ENCODE measurements around the gene PRKCH.
"Not testable (repeated sequence)": the region's sequence is repeated elsewhere in the genome, so short reads cannot be mapped to it uniquely, and the experiment has no call there.

Gene PRKCH

DNA sequence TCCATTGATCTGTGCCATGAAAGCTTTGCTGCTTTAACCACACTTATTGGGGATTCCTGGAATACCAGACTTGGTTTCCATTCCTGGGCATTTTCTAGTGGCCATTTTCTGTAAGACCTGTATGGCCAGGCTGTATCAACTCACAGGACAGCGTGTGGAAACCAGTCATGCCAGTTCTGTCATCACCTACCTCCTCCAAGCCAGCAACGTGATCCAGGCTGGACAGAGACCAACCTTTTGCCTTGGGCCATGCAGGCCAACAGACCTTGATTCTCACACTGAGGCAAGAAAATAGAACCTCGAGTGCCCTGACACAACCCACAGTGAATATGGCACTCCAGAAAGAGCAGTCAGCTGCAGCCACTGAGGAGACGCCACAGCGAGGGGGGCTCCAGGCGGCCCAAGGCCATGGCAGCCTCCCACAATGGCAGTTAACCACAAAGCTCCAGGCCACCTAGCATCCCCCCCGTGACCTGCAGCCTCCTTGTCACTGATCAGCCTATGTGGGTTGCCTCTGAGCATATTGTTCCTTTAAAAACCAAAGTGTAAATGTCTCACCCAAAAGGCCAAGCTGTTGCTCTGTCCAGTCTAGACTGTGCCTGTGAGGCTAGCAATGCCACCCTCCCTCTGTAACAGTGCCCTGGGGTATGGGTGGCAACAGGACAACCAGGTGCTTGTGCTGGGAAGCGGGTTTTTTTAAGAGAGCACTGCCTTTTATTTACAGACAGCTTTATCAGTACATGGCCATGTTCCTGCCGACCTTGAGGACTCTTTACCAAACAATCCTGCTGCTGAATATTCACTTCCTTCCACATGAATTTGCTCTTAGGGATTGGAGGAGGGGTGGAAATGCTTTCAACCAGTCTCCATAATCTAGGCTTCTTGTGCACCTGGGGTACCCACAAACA lies 205.3 kb downstream of the PRKCH start:
- no peak overlapping the region for H3K4me3 ChIP-seq (ENCODE audit: low read length)
- no peak for DNase-seq (ENCODE audit: low read depth, low spot score)
- H3K27ac ChIP-seq (ENCODE audit: low read length) = no peak overlapping the region
- H3K36me3 ChIP-seq (ENCODE audit: control insufficient read depth, insufficient read depth, low read length) = no peaks in the 10 kb centered on the region
- H3K9me3 ChIP-seq (ENCODE audit: control insufficient read depth, insufficient read depth, low read length) = no peaks in the 10 kb centered on the region
- peaks cover 5% of the 10 kb centered on the region; the same call in 1 of the 2 replicates for H3K4me1 ChIP-seq (ENCODE audit: control insufficient read depth, insufficient read depth, low read length)
- H3K27me3 ChIP-seq (ENCODE audit: control insufficient read depth, insufficient read depth, low read length) = no peaks in the 10 kb centered on the region
- no CpG with 5 or more reads among the region's 9 CpGs for WGBS (ENCODE audit: insufficient coverage, insufficient read length)

DNA sequence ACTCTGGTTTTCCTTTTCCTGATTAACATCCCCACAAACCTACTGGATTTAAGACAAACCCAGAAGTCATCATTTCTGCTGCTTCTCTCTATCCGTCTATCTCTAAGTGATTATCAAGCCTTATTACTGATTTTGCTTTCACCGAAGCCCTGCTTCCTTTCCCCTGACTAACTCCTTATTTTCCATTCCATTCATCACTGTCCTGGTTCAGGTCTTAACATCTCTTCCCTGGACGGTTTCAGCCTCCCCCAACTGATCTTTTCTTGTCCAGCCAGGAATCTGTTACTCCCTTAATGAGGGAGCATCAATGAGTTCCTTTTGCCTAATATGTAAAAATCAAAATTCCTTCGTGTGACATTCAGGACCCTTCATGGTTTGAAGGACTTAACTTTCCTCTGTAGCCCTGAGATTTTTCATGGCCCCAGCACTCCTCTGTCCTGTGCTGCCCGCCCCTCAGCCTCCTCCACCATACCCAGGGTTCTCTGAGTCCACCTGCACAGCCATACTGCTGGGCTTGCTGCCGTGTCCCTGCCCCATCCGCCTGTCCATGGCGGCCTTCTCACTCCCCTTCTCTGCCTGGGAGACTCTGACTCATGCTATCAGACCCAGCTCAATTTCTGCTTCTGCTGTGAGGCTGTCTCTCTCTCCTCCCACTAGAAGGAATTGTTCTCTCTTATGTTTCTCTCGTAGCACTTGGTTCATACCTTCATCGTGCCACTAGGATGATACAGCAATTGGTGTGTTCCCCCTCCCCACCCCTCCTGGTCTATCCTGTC lies 206.1 kb downstream of the PRKCH start:
- no peak for DNase-seq (ENCODE audit: low read depth, low spot score)
- H3K9me3 ChIP-seq (ENCODE audit: control insufficient read depth, insufficient read depth, low read length) = no peaks in the 10 kb centered on the region
- H3K4me3 ChIP-seq (ENCODE audit: low read length) = no peak overlapping the region
- peaks cover 5% of the 10 kb centered on the region; the same call in 1 of the 2 replicates for H3K4me1 ChIP-seq (ENCODE audit: control insufficient read depth, insufficient read depth, low read length)
- H3K36me3 ChIP-seq (ENCODE audit: control insufficient read depth, insufficient read depth, low read length) = no peaks in the 10 kb centered on the region
- no peak overlapping the region for H3K27ac ChIP-seq (ENCODE audit: low read length)
- no CpG with 5 or more reads among the region's 10 CpGs for WGBS (ENCODE audit: insufficient coverage, insufficient read length)
- H3K27me3 ChIP-seq (ENCODE audit: control insufficient read depth, insufficient read depth, low read length) = no peaks in the 10 kb centered on the region

DNA sequence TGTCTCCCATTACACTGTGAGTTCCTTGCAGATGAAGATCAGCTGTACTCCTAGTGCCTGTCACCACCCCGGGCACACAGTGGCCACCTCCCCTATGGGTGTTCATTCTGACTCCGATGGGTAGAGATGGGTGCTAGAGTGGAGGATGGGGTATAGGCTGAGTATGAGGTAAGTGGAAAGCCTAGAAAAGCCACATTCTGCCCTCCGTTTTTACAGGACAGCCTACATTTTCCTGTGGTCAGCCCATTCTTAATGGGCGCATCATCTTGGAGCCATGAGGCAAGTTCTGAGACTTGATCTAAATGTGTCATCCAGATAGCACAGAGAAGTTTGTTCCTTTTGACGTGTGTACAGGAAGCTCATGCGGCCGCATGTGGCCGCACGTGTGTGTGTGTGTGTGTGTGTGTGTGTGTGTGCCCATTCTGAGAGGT lies 207.2 kb downstream of the PRKCH start:
- WGBS (ENCODE audit: insufficient coverage, insufficient read length) = no CpG with 5 or more reads among the region's 9 CpGs
- H3K27ac ChIP-seq (ENCODE audit: low read length) = no peak overlapping the region
- no peaks in the 10 kb centered on the region for H3K36me3 ChIP-seq (ENCODE audit: control insufficient read depth, insufficient read depth, low read length)
- H3K4me1 ChIP-seq (ENCODE audit: control insufficient read depth, insufficient read depth, low read length) = peaks cover 5% of the 10 kb centered on the region; the same call in 1 of the 2 replicates
- H3K27me3 ChIP-seq (ENCODE audit: control insufficient read depth, insufficient read depth, low read length) = no peaks in the 10 kb centered on the region
- DNase-seq (ENCODE audit: low read depth, low spot score) = no peak
- no peak overlapping the region for H3K4me3 ChIP-seq (ENCODE audit: low read length)
- H3K9me3 ChIP-seq (ENCODE audit: control insufficient read depth, insufficient read depth, low read length) = no peaks in the 10 kb centered on the region

DNA sequence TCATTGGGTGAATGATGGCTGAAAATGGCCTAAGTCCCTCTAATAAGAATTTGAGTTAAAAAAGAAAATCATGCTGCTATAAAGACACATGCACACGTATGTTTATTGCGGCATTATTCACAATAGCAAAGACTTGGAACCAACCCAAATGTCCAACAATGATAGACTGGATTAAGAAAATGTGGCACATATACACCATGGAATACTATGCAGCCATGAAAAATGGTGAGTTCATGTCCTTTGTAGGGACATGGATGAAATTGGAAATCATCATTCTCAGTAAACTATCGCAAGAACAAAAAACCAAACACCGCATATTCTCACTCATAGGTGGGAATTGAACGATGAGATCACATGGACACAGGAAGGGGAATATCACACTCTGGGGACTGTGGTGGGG lies 208.0 kb downstream of the PRKCH start:
- not testable (repeated sequence) for H3K27me3 ChIP-seq (ENCODE audit: control insufficient read depth, insufficient read depth, low read length); DNase-seq (ENCODE audit: low read depth, low spot score); H3K4me1 ChIP-seq (ENCODE audit: control insufficient read depth, insufficient read depth, low read length); H3K4me3 ChIP-seq (ENCODE audit: low read length); H3K9me3 ChIP-seq (ENCODE audit: control insufficient read depth, insufficient read depth, low read length); H3K27ac ChIP-seq (ENCODE audit: low read length); H3K36me3 ChIP-seq (ENCODE audit: control insufficient read depth, insufficient read depth, low read length)
- no CpG with 5 or more reads among the region's 5 CpGs for WGBS (ENCODE audit: insufficient coverage, insufficient read length)

DNA sequence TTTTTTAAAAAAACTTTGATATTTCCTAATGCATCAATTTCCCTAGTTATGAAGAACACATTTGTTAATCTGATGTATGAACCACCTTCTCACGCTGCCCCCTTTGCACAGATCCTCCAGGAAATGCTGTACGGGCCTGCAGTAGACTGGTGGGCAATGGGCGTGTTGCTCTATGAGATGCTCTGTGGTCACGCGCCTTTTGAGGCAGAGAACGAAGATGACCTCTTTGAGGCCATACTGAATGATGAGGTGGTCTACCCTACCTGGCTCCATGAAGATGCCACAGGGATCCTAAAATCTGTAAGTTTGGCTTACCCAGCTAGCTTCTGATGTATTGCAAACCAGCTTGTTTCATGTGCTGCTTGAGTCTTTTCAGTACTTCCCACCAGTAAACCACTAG lies 208.9 kb downstream of the PRKCH start:
- Histone ChIP-seq H3K36me3 (ENCODE audit: control insufficient read depth, insufficient read depth, low read length) (no peaks in the 10 kb centered on the region), H3K27me3 (ENCODE audit: control insufficient read depth, insufficient read depth, low read length) (no peaks in the 10 kb centered on the region)

DNA sequence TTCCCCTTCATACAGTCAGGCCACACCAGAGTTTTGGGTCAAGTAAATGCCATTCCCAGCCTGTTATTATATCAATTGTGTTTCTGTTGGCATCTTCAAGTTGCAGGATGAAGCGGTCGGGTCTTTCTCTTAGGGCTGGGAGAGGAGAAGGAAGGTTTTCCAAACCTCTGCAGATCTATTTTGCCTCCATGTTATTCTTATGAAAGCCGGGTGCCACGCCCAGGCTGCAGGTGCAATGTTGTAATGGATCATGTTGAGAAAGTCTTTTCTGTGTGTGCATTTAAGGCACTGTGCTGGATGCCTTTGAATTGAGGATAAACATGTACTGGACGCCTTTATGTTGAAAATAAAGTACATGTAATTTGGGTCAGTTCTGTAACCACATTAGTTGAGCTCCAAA lies 209.5 kb downstream of the PRKCH start:
- WGBS (ENCODE audit: insufficient coverage, insufficient read length) = no CpG with 5 or more reads among the region's 5 CpGs
- H3K4me1 ChIP-seq (ENCODE audit: control insufficient read depth, insufficient read depth, low read length) = peaks cover 3% of the 10 kb centered on the region; the same call in 1 of the 2 replicates
- DNase-seq (ENCODE audit: low read depth, low spot score) = no peak
- no peak overlapping the region for H3K27ac ChIP-seq (ENCODE audit: low read length)
- H3K9me3 ChIP-seq (ENCODE audit: control insufficient read depth, insufficient read depth, low read length) = no peaks in the 10 kb centered on the region
- no peak overlapping the region for H3K4me3 ChIP-seq (ENCODE audit: low read length)
- no peaks in the 10 kb centered on the region for H3K36me3 ChIP-seq (ENCODE audit: control insufficient read depth, insufficient read depth, low read length)
- H3K27me3 ChIP-seq (ENCODE audit: control insufficient read depth, insufficient read depth, low read length) = no peaks in the 10 kb centered on the region

More for the DNA sequence above, 208.9 kb downstream of the PRKCH start:
- H3K9me3 ChIP-seq (ENCODE audit: control insufficient read depth, insufficient read depth, low read length) = no peaks in the 10 kb centered on the region
- H3K4me1 ChIP-seq (ENCODE audit: control insufficient read depth, insufficient read depth, low read length) = peaks cover 3% of the 10 kb centered on the region; the same call in 1 of the 2 replicates
- H3K27ac ChIP-seq (ENCODE audit: low read length) = no peak overlapping the region
- H3K4me3 ChIP-seq (ENCODE audit: low read length) = no peak overlapping the region
- WGBS (ENCODE audit: insufficient coverage, insufficient read length) = no CpG with 5 or more reads among the region's 6 CpGs
- DNase-seq (ENCODE audit: low read depth, low spot score) = no peak

DNA sequence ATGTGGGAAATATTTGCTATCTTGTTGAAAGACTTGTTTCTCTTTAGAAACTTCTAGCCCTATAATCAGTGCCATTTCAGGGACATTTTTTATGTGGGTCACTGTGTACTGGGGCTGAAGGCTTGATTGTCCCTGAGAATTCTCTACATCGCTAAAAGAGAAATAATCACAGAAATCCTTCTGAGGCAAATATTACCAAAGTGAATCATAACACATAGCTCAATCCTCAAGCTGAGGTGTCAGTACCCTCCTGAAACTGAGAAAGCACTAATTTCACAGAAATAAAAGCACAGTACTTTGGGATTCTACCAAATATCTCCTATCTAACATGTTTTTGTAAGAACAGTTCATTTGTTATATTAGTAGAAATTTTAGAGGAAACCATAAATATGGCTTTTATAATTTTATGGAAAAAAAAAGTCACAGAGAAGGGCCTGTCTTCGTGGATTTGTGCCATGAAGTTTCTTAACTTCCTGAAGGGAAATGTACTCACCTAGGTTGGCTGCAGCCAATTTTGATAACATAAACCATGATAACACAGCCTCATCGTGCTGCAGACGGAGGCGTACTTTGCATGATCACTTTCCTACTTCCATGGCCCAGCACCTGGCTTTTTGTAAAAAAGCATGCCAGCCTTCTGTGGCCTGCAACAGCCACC lies 210.2 kb downstream of the PRKCH start:
- Histone ChIP-seq H3K4me3 (ENCODE audit: low read length) (no peak overlapping the region), H3K4me1 (ENCODE audit: control insufficient read depth, insufficient read depth, low read length) (peaks cover 2% of the 10 kb centered on the region; the same call in 1 of the 2 replicates), H3K27me3 (ENCODE audit: control insufficient read depth, insufficient read depth, low read length) (no peaks in the 10 kb centered on the region), H3K36me3 (ENCODE audit: control insufficient read depth, insufficient read depth, low read length) (no peaks in the 10 kb centered on the region), H3K9me3 (ENCODE audit: control insufficient read depth, insufficient read depth, low read length) (no peaks in the 10 kb centered on the region), H3K27ac (ENCODE audit: low read length) (no peak overlapping the region)
- WGBS (ENCODE audit: insufficient coverage, insufficient read length) = no CpG with 5 or more reads among the region's 5 CpGs
- DNase-seq (ENCODE audit: low read depth, low spot score) = no peak

DNA sequence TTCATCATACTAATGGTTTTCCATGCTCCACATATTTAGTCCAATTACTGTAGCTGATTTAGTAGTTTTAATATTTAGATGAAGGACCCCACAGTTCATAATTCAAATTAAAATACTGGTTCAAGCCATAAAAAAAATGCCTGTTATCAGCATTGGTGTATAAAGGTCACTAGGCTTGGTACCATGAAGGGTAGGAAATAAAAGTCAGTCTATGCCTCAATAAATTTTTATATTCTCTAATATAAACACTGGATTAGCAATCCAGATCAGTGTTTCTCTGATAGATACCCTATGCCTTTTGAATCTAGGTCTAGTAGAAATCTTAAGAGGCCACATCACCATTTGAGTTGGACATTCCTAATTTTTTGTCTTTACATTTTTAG lies 210.7 kb downstream of the PRKCH start:
- no peak overlapping the region for H3K4me3 ChIP-seq (ENCODE audit: low read length)
- no peak for DNase-seq (ENCODE audit: low read depth, low spot score)
- peaks cover 2% of the 10 kb centered on the region; the same call in 1 of the 2 replicates for H3K4me1 ChIP-seq (ENCODE audit: control insufficient read depth, insufficient read depth, low read length)
- H3K27ac ChIP-seq (ENCODE audit: low read length) = no peak overlapping the region
- no peaks in the 10 kb centered on the region for H3K27me3 ChIP-seq (ENCODE audit: control insufficient read depth, insufficient read depth, low read length)
- no peaks in the 10 kb centered on the region for H3K9me3 ChIP-seq (ENCODE audit: control insufficient read depth, insufficient read depth, low read length)
- no peaks in the 10 kb centered on the region for H3K36me3 ChIP-seq (ENCODE audit: control insufficient read depth, insufficient read depth, low read length)

DNA sequence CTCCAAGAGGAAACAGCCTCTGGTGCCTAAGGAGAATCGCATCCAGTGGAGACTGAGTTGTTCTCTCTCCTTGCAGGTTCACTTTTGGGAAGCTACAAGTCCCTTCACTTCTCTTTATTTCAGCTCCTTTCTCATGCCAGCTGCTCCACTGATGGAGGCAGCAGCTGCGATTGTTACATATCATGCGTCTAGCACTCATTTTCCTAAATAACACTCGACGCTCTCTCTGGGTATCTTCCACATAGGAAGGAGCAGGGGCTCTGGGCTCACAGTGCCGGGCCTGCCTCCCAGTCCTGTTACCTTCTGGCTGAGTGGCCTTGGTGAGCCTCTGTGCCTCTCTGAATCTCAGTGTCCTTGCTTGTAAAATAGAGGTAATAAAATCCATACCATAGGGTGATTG lies 211.4 kb downstream of the PRKCH start:
- no peaks in the 10 kb centered on the region for H3K36me3 ChIP-seq (ENCODE audit: control insufficient read depth, insufficient read depth, low read length)
- DNase-seq (ENCODE audit: low read depth, low spot score) = no peak
- no peak overlapping the region for H3K4me3 ChIP-seq (ENCODE audit: low read length)
- H3K9me3 ChIP-seq (ENCODE audit: control insufficient read depth, insufficient read depth, low read length) = no peaks in the 10 kb centered on the region
- no CpG with 5 or more reads among the region's 6 CpGs for WGBS (ENCODE audit: insufficient coverage, insufficient read length)
- H3K4me1 ChIP-seq (ENCODE audit: control insufficient read depth, insufficient read depth, low read length) = peaks cover 2% of the 10 kb centered on the region
- H3K27me3 ChIP-seq (ENCODE audit: control insufficient read depth, insufficient read depth, low read length) = no peaks in the 10 kb centered on the region
- H3K27ac ChIP-seq (ENCODE audit: low read length) = no peak overlapping the region

DNA sequence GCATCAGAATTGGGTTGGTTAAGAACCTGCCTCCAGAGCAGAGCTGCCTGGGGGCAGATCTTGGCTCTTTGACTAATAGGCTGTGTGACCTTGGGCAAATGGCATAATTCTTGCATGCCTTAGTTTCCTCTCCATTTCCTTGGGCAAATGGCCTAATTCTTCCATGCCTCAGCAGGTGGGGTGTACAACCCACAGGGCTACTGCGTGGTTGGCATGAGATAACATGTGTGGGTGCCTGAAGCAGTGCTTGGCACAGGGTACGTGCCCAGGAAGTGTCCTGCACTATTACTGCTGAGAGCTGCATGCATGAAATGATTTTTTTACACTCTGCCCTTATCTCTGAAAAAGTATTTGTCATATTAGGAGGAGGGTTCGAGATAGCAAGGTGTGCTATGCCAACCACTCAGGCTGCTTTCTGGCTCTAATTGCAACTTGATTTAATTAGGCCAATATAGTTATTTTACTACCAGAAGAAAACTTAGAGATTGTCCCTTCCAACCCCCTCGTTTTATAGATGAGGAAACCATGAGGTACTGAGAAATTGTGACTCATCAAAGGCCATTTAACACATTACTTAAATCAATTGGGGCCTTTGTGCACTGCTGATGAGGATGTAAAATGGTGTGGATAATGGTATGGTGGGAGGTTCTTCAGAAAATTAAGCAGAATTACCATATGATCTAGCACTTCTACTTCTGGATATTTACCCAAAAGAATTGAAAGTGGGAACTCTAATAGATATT lies 212.3 kb downstream of the PRKCH start:
- H3K36me3 ChIP-seq (ENCODE audit: control insufficient read depth, insufficient read depth, low read length) = no peaks in the 10 kb centered on the region

More for the DNA sequence above, 212.3 kb downstream of the PRKCH start:
- no CpG with 5 or more reads among the region's 4 CpGs for WGBS (ENCODE audit: insufficient coverage, insufficient read length)
- Histone ChIP-seq H3K4me3 (ENCODE audit: low read length) (no peak overlapping the region), H3K27ac (ENCODE audit: low read length) (no peak overlapping the region), H3K27me3 (ENCODE audit: control insufficient read depth, insufficient read depth, low read length) (no peaks in the 10 kb centered on the region), H3K4me1 (ENCODE audit: control insufficient read depth, insufficient read depth, low read length) (peaks cover 6% of the 10 kb centered on the region), H3K9me3 (ENCODE audit: control insufficient read depth, insufficient read depth, low read length) (no peaks in the 10 kb centered on the region)
- DNase-seq (ENCODE audit: low read depth, low spot score) = no peak
